Brain microvascular endothelial cell (primary cell): ENCODE results near the gene GBGT1.
A peak's percentile ranks its signal among the peaks of the same experiment; 100 is the strongest.

Experiments used
- DNase-seq: peaks from one replicate; pipeline ENCODE4 v3.0.0-alpha.2; 2020
- H3K27ac ChIP-seq: fragments of 250-450 bp; sonication (Bioruptor Pico); 2 replicates; pipeline ENCODE4 v1.5.1; 2020; ENCODE audit warnings: mild to moderate bottlenecking, moderate library complexity
- H3K27me3 ChIP-seq: fragments of 250-450 bp; sonication (Bioruptor Pico); replicated peaks from 2 replicates; pipeline ENCODE4 v1.5.1; 2020; ENCODE audit warnings: mild to moderate bottlenecking
- H3K36me3 ChIP-seq: fragments of 250-450 bp; sonication (Bioruptor Pico); replicated peaks from 2 replicates; pipeline ENCODE4 v1.5.1; 2020; ENCODE audit warnings: mild to moderate bottlenecking
- H3K4me3 ChIP-seq: 2 replicates; pipeline ENCODE4 v1.5.1; 2011; ENCODE audit warnings: low read depth, mild to moderate bottlenecking, control low read depth, low read length, moderate library complexity
- in situ Hi-C: cut with HindIII; loops from 2 replicates; pipeline ENCODE4 v1.10.0; 2017; ENCODE audit warnings: low sequenced_read_pairs, low pct_ligation_motif_present
- TF ChIP-seq, protein P1 (sequence below): IDR thresholded peaks from 2 replicates; pipeline ENCODE4 v1.5.1; 2011; ENCODE audit warnings: low read depth, mild to moderate bottlenecking, moderate library complexity, low read length, control low read depth, inconsistent platforms; ENCODE audit errors: missing control alignments

Gene GBGT1

GRCh38 chr9:133144904-133145851, 18.5 kb downstream of the GBGT1 start:
- Histone ChIP-seq H3K36me3 (no peaks in the 10 kb centered on the region), H3K27ac (no peak overlapping the region), H3K4me3 (no peak overlapping the region), H3K27me3 (no peaks in the 10 kb centered on the region)
- no peak for DNase-seq
- in situ Hi-C loops = loop anchor here (25.0 kb wide), 1 partner anchor 108 kb away; the partner anchor contains the start of gene GTF3C5
- TF ChIP-seq, protein P1, sequence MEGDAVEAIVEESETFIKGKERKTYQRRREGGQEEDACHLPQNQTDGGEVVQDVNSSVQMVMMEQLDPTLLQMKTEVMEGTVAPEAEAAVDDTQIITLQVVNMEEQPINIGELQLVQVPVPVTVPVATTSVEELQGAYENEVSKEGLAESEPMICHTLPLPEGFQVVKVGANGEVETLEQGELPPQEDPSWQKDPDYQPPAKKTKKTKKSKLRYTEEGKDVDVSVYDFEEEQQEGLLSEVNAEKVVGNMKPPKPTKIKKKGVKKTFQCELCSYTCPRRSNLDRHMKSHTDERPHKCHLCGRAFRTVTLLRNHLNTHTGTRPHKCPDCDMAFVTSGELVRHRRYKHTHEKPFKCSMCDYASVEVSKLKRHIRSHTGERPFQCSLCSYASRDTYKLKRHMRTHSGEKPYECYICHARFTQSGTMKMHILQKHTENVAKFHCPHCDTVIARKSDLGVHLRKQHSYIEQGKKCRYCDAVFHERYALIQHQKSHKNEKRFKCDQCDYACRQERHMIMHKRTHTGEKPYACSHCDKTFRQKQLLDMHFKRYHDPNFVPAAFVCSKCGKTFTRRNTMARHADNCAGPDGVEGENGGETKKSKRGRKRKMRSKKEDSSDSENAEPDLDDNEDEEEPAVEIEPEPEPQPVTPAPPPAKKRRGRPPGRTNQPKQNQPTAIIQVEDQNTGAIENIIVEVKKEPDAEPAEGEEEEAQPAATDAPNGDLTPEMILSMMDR = no peak

- peak overlapping the region; percentile 48 for H3K4me3 ChIP-seq
- no peaks in the 10 kb centered on the region for H3K27me3 ChIP-seq
- in situ Hi-C loops = loop anchor here (25.0 kb wide), 1 partner anchor 107 kb away; the partner anchor contains the start of gene GTF3C5
- TF ChIP-seq, protein P1 = peak; percentile 77
- no peaks in the 10 kb centered on the region for H3K36me3 ChIP-seq
- H3K27ac ChIP-seq = no peak overlapping the region
- DNase-seq = peak; percentile 27
These were observed 19.4 kb downstream of the GBGT1 start for GRCh38 chr9:133144142-133144903.

GRCh38 chr9:133143639-133144141, 20.0 kb downstream of the GBGT1 start:
- TF ChIP-seq, protein P1 = no peak
- DNase-seq = no peak
- Histone ChIP-seq H3K4me3 (no peak overlapping the region), H3K36me3 (no peaks in the 10 kb centered on the region), H3K27me3 (no peaks in the 10 kb centered on the region), H3K27ac (no peak overlapping the region)
- in situ Hi-C loops = loop anchor here (25.0 kb wide), 1 partner anchor 106 kb away; the partner anchor contains the start of gene GTF3C5

- no peaks in the 10 kb centered on the region for H3K36me3 ChIP-seq
- no peak overlapping the region for H3K4me3 ChIP-seq
- H3K27me3 ChIP-seq = no peaks in the 10 kb centered on the region
- TF ChIP-seq, protein P1 = no peak
- DNase-seq = no peak
- H3K27ac ChIP-seq = no peak overlapping the region
- in situ Hi-C loops = loop anchor here (25.0 kb wide), 1 partner anchor 106 kb away; the partner anchor contains the start of gene GTF3C5
These were observed 20.8 kb downstream of the GBGT1 start for GRCh38 chr9:133142684-133143622.
